Endothelial cell of umbilical vein (primary cell): ENCODE data around the gene CMSS1. TPM values are rescaled to one million over a fixed set of nuclear protein-coding genes. Genes with fewer than 3 reads are reported as not detected.

Experiments
- BruUV-seq: library from RNA; stranded (reverse); fragments of 400-500 nt; replicated peaks from 2 replicates; lab custom pipeline; 2021; lab: Mats Ljungman, UMichigan
- CTCF ChIA-PET: fragments of 300-600, 350-600 bp; sonication (Branson Sonifier 250); formaldehyde crosslinking; loops from one replicate; lab custom pipeline; 2021; ENCODE audit warnings: antibody characterized with exemption, inconsistent platforms; lab: Charles Lee
- POLR2A ChIA-PET: fragments of 300-600, 350-600 bp; sonication (Branson Sonifier 250); formaldehyde crosslinking; loops from one replicate; lab custom pipeline; 2021; ENCODE audit warnings: antibody characterized with exemption, inconsistent platforms; lab: Charles Lee
- DNase-seq: peaks from one replicate; pipeline ENCODE4 v3.0.0-alpha.2; 2011; ENCODE audit warnings: low read depth, low spot score
- FAIRE-seq: peaks from 2 replicates; lab custom pipeline; 2011; peaks lifted over from hg19 to GRCh38; lab: Jason Lieb, UNC
- H2AFZ ChIP-seq: 2 replicates; pipeline ENCODE4 v1.6.0; 2012; ENCODE audit warnings: low read depth, low read length, control low read depth, inconsistent platforms
- H3K27ac ChIP-seq: 2 replicates; pipeline ENCODE4 v1.5.1; 2011; ENCODE audit warnings: low read depth, mild to moderate bottlenecking, control low read depth, low read length, moderate library complexity; ENCODE audit not compliant: insufficient read depth
- H3K27me3 ChIP-seq, 2 experiments: 2 replicates each; pipeline versions ENCODE4 v1.6.0 to v1.6.1; 2011; ENCODE audit warnings: low read length in 2 of 2, mixed read lengths in 1 of 2; ENCODE audit not compliant: control insufficient read depth in 2 of 2, insufficient read depth in 2 of 2
- H3K36me3 ChIP-seq, 2 experiments: 2 replicates in 1 of 2; 3 replicates in 1 of 2; pipeline ENCODE4 v1.5.1; 2011; ENCODE audit warnings: low read length in 2 of 2, mild to moderate bottlenecking in 1 of 2, moderate library complexity in 1 of 2; ENCODE audit not compliant: control insufficient read depth in 2 of 2, insufficient read depth in 2 of 2; ENCODE audit errors: extremely low read depth in 1 of 2
- H3K4me1 ChIP-seq: 3 replicates; pipeline ENCODE4 v1.5.1; 2011; ENCODE audit warnings: mild to moderate bottlenecking, low read length; ENCODE audit not compliant: control insufficient read depth, insufficient read depth; ENCODE audit errors: extremely low read depth
- H3K4me2 ChIP-seq: 2 replicates; pipeline ENCODE4 v1.6.1; 2011; ENCODE audit warnings: low read length, control low read depth, mixed read lengths; ENCODE audit not compliant: insufficient read depth
- H3K4me3 ChIP-seq, 3 experiments: fragments of 200-600 bp in 1 of 3; sonication (generic), shearing (Covaris generic) in 1 of 3; replicated peaks in 1 of 3; 2 replicates each; pipeline ENCODE4 v1.5.1; 2011 to 2016; ENCODE audit warnings: control low read depth in 3 of 3, low read length in 3 of 3, mild to moderate bottlenecking in 2 of 3, inconsistent platforms in 1 of 3, low read depth in 1 of 3, moderate library complexity in 1 of 3; ENCODE audit not compliant: insufficient read depth in 1 of 3
- H3K79me2 ChIP-seq: 2 replicates; pipeline ENCODE4 v1.6.0; 2012; ENCODE audit warnings: low read length, inconsistent platforms; ENCODE audit not compliant: control insufficient read depth, insufficient read depth
- H3K9ac ChIP-seq: replicated peaks from 2 replicates; pipeline ENCODE3; 2011; ENCODE audit warnings: low read length, control low read depth; ENCODE audit not compliant: insufficient read depth; ENCODE audit errors: extremely low read depth
- H3K9me1 ChIP-seq: replicated peaks from 3 replicates; pipeline ENCODE4 v1.6.0; 2011; ENCODE audit warnings: mild to moderate bottlenecking, low read length; ENCODE audit not compliant: control insufficient read depth, insufficient read depth; ENCODE audit errors: extremely low read depth
- H3K9me3 ChIP-seq: replicated peaks from 2 replicates; pipeline ENCODE4 v1.5.1; 2012; ENCODE audit warnings: low read length, inconsistent platforms; ENCODE audit not compliant: control insufficient read depth, insufficient read depth
- H4K20me1 ChIP-seq: replicated peaks from 2 replicates; pipeline ENCODE3; 2011; ENCODE audit warnings: mild to moderate bottlenecking, low read length; ENCODE audit not compliant: control insufficient read depth, insufficient read depth; ENCODE audit errors: extremely low read depth
- CTCF ChIP-seq, 2 donors: IDR thresholded peaks; 1 replicate in 1 of 2; 2 replicates in 1 of 2; pipeline ENCODE4 v1.5.1; 2011; ENCODE audit warnings: low read length in 2 of 2, mild to moderate bottlenecking in 2 of 2, moderate library complexity in 2 of 2, control low read depth in 1 of 2, inconsistent platforms in 1 of 2, low read depth in 1 of 2; ENCODE audit not compliant: insufficient read depth in 1 of 2; ENCODE audit errors: extremely low read depth in 1 of 2
- EZH2 ChIP-seq: IDR thresholded peaks from 2 replicates; pipeline ENCODE4 v1.6.1; 2012; ENCODE audit warnings: borderline replicate concordance, low read depth, mild to moderate bottlenecking, moderate library complexity, low read length, inconsistent platforms; ENCODE audit not compliant: severe bottlenecking
- FOS ChIP-seq: IDR thresholded peaks from 2 replicates; pipeline ENCODE4 v1.6.1; 2011; ENCODE audit warnings: mild to moderate bottlenecking, low read length, moderate library complexity, borderline replicate concordance; ENCODE audit not compliant: insufficient read depth
- GATA2 ChIP-seq: IDR thresholded peaks from 2 replicates; pipeline ENCODE4 v1.7.0; 2011; ENCODE audit warnings: low read depth, mild to moderate bottlenecking, moderate library complexity, mixed read lengths, low read length; ENCODE audit not compliant: insufficient read length, insufficient read depth
- JUN ChIP-seq: IDR thresholded peaks from 2 replicates; pipeline ENCODE4 v1.6.1; 2011; ENCODE audit warnings: borderline replicate concordance, low read depth; ENCODE audit not compliant: insufficient read length, insufficient read depth
- MAX ChIP-seq: IDR thresholded peaks from 2 replicates; pipeline ENCODE4 v1.6.1; 2011; ENCODE audit not compliant: insufficient read depth, insufficient read length
- MYC ChIP-seq: IDR thresholded peaks from one replicate; pipeline ENCODE4 v1.6.1; 2011; ENCODE audit warnings: mild to moderate bottlenecking, low read depth, low read length
- POLR2A ChIP-seq: IDR thresholded peaks from 2 replicates; pipeline ENCODE4 v1.6.1; 2012; ENCODE audit warnings: low read depth, mild to moderate bottlenecking, control low read depth, low read length
- POLR2AphosphoS5 ChIP-seq: IDR thresholded peaks from 2 replicates; pipeline ENCODE4 v1.6.1; 2012; ENCODE audit warnings: low read depth, mild to moderate bottlenecking, control low read depth, low read length, moderate library complexity; ENCODE audit not compliant: insufficient read depth
- dilution Hi-C: fragments of 300-500 bp; cut with MboI; formaldehyde crosslinking; loops from one replicate; pipeline ENCODE4 v1.15.0; 2019; ENCODE audit warnings: low sequenced_read_pairs; ENCODE audit not compliant: extremely low pct_ligation_motif_present
- intact Hi-C: fragments of 100-400 bp; cut with micrococcal nuclease; formaldehyde crosslinking; loops from one replicate; pipeline ENCODE4 v1.10.0; 2022
- polyA plus RNA-seq, 4 experiments: library from polyadenylated mRNA; depleted of rRNA in 3 of 4; stranded (reverse) in 3 of 4; unstranded in 1 of 4; fragments of >200 nt; gene quantifications; 2 replicates each; pipeline versions ENCODE4 v1.2.1 to v1.2.3, GENCODE V29; 2011 to 2012; ENCODE audit warnings: missing spikeins in 1 of 4
- total RNA-seq: library from RNA; stranded (reverse); gene quantifications from 2 replicates; pipeline ENCODE4 v1.2.3, GENCODE V29; 2021

CMSS1 gene
- total and polyA plus RNA-seq, 2 donors (not counting 3 experiments of a cell fraction or from before 2014, with no cell fraction given): 9.7 to 60.6 TPM

GRCh38 chr3:100165926-100166550, 348.4 kb downstream of the CMSS1 start:
- no peak for FAIRE-seq
- no peak overlapping the region for H2AFZ ChIP-seq
- no peaks in the 10 kb centered on the region for H3K27me3 ChIP-seq
- POLR2A ChIA-PET: no interaction called here
- CTCF ChIA-PET: interaction anchor here (1.4 kb wide), 1 partner anchor 20 kb away, joined by 3 read pairs; no protein-coding TSS in a partner anchor
- no peak overlapping the region for H3K4me3 ChIP-seq
- TF ChIP-seq POLR2AphosphoS5 (no peak), FOS (no peak), GATA2 (no peak), MAX (no peak), EZH2 (no peak), CTCF (IDR thresholded peaks at IDR 0.05; ENCODE audit: extremely low read depth in 1 of 2, insufficient read depth in 1 of 2, low read depth in 1 of 2, low read length in 2 of 2) (no peak), JUN (no peak), POLR2A (no peak), MYC (no peak)
- dilution Hi-C loops (no loop called here), intact Hi-C loops (no loop called here)
- peaks cover 14% of the 10 kb centered on the region for H3K4me1 ChIP-seq
- no peak overlapping the region for H3K27ac ChIP-seq
- no peaks in the 10 kb centered on the region for H3K36me3 ChIP-seq
- no peaks in the 10 kb centered on the region for H3K9me3 ChIP-seq
- no peaks in the 10 kb centered on the region for H4K20me1 ChIP-seq
- no peak overlapping the region for H3K9ac ChIP-seq
- no peaks in the 10 kb centered on the region for H3K9me1 ChIP-seq
- no peaks in the 10 kb centered on the region for H3K79me2 ChIP-seq
- H3K4me2 ChIP-seq: no peak overlapping the region
- no TSS peak for BruUV-seq
- no peak for DNase-seq
